Epithelial cell of prostate (primary cell): ENCODE measurements around the gene SLC10A6.

Source experiments
- DNase-seq: peaks from one replicate; pipeline ENCODE4 v3.0.0-alpha.2; 2011; ENCODE audit warnings: low read depth, low spot score
- H3K27ac ChIP-seq: fragments of 450-650 bp; 2 replicates; pipeline ENCODE4 v1.5.1; 2017; ENCODE audit warnings: mild to moderate bottlenecking

The SLC10A6 gene

DNA sequence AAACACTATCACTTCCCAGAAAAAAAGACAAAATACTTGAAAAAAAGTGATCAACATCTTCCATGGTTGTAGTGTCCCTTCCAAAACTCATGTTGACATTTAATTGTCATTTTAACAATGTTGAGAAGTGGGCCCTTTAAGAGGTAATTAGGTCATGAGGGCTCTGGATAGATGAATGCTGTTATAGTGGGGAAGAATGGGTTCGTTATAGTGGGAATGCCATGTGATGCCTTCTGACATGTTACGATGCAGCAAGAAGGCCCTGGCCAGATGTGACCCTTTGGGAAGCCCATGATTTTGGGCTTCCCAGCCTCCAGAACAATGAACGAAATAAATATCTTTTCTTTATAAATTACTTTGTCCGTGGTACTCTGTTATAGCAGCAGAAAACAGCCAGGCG, 4.0 kb upstream of the SLC10A6 start:
- no peak for DNase-seq
- H3K27ac ChIP-seq = no peak overlapping the region

GRCh38 chr4:86848136-86848535, 1.0 kb downstream of the SLC10A6 start:
- peak overlapping the region; percentile 99 for H3K27ac ChIP-seq
- DNase-seq = no peak

- H3K27ac ChIP-seq = peak overlapping the region; percentile 99
- no peak for DNase-seq
Measured at GRCh38 chr4:86847571-86847970, 1.6 kb downstream of the SLC10A6 start.

DNA sequence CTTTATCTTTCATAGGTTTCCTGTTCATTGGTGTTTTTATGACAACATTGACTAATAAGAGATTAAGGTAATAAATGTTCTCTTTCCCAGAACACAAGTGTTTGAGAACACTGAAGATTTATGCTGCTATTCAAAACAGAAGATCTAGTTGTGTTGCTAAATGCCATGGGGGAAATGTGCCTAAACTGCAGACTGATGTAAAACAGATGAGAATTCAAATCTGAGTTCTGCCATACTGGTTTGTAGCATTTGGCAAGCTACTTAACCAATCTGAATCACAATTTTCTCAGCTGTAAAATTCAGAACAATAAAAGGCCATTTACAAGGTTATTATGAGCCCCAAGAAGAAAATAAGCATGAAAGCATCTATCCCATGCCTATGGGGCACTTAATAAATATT, 2.3 kb downstream of the SLC10A6 start:
- DNase-seq = no peak
- H3K27ac ChIP-seq = peak overlapping the region; percentile 99

GRCh38 chr4:86845593-86845992, 3.6 kb downstream of the SLC10A6 start:
- DNase-seq = peak; percentile 96
- H3K27ac ChIP-seq = peak overlapping the region; percentile 99

GRCh38 chr4:86841309-86841708, 7.9 kb downstream of the SLC10A6 start:
- peak overlapping the region; percentile 99 for H3K27ac ChIP-seq
- DNase-seq = peak; percentile 77

DNA sequence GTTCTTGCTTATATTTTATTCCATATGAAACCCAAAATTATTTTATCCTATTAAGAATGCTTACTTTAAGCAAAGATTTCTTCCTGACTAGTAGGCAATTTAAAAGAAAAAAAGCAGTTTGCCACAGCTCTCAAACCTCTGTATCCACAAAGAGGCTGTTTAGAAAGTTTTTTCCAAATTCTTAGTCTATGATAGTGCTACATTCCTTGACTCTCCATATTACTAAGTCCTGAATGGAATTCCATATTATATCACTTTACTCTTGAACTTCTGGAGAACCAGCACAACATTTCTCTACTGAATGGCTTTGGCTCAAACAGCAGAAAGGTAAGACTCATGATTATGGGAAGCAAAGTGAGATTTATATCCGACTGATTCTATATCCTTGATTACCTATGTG, 8.3 kb downstream of the SLC10A6 start:
- DNase-seq = no peak
- H3K27ac ChIP-seq = peak overlapping the region; percentile 99

DNA sequence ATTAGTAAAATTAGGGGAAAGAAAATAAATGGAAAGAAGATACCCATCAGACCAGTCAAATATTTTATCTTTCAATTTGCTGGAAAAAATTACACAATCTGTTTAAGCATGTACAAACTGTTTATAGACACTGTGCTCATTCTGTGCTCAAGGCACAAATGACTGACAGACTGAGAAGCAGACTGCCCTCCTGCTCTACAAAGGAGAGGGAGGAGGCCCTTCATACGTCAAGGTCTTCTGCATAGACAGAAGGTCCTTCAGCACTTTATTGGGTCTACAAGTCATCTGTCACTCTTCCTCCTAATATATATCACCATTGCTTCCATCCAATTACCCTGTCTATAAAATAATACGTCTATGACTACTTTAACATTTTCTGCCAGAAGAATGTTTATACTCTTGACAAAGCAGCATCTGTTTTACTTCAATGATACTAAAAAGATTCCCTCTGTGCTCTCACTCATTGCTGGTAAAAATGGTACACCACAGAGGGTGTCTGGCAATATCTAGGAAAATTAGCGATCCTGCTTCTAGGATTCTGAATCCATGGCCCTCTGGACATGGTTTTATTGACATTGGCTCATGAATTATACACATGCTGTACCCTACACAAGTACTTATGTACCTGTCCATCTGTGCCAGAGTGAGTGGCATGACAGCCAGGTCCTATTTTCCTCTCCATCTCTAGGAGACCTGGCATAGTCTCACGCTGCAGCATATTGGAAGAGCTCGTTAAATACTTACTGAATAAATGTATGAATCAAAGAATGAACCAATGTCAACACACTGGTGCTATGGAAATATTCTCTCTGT, 11.3 kb downstream of the SLC10A6 start:
- DNase-seq = no peak

DNA sequence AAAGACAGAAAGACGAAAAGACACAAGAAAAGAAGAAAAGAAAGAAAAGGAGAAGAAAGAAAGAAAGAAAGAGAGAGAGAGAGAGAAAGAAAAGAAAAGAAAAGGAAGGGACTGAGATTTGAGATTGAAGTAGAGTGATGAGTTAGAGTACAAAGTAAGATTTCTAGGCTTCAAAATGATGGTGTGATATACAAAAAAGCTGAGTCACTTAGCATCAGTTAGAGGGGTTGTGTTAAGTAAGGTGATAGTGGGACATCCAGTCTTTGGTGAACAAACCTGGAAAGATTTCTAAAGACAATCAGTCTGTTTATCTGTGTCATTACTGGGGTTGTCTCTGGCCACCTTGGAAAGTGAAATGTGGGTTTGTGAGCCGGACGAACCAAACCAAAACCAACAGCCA, 13.5 kb downstream of the SLC10A6 start:
- no peak for DNase-seq

More for the DNA sequence above, 11.3 kb downstream of the SLC10A6 start:
- H3K27ac ChIP-seq = peak overlapping the region; percentile 29

DNA sequence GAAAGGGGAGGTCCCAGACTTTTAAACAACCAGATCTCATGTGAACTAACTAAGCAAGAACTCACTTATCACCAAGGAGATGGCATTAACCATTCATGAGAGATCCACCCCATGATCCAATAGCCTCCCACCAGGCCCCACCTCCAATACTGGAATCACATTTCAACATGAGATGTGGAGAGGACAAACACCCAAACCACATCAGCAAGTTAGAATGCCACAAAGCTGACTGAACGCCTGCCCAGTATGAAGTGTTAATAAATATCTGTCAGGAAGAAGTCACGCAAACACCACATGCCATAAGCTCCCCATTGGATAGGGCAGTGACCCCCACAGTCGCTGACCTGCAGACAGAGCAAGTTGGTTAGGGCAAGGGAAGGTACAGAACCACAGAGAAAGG, 14.3 kb downstream of the SLC10A6 start:
- no peak for DNase-seq
- H3K27ac ChIP-seq = peak overlapping the region; percentile 26

More for the DNA sequence above, 13.5 kb downstream of the SLC10A6 start:
- H3K27ac ChIP-seq = peak overlapping the region; percentile 26

DNA sequence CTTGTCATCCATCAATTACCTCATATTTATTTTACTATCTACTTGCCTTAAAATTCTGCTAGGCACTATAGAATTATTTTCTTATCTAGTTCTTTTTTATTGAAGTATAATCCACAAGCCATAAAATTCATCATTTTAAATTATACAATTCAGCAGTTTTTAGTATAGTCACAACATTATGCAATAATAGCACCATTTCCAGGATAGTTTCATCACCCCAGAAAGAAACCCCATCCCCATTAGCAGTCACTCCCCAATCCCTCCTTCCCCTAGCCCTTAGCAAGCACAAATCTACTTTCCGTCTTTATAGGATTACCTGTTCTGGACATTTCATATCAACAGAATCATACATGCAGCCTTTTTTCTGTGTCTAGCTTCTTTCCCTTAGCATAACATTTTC, 15.6 kb downstream of the SLC10A6 start:
- no peak overlapping the region for H3K27ac ChIP-seq
- DNase-seq = no peak

DNA sequence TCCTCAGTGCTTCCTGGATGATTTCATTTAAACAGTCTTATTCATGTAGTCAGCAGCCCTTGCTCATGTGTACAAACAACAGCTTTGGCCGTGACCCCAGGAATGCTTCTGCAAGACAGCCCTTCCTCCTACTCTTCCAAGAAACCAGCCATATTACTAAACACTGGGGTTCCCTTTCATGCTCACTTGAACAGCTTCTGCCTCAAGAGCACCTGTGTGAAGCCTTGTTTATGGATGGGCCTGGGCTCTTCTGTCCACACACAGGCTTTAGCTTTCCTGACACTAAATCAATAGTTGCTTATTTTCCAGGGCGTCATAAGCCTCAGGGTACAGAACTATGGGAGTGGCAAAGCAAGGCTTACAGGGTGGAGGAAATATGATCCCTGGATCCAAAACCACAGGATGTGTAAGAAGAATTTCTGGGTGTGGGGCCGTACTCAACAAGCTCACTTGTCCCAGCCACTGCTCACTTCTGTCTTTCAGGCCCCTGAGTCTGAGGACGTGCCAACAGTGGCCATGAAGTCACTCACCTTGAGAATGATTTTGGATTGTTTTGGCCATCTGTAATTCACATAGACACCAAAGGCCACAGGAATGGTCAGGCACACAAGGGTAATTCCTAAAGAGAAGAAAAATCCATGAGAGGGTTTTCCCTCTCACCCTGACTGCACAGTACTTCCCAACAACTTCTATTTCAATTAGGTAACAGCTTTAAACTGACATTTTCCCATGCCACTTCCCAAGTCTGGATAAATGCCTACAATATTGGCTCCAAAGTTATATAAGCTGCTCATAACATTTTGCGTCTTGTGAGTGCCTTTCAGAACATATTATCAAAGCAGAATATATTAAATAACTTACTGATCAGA, 17.7 kb downstream of the SLC10A6 start:
- H3K27ac ChIP-seq = peak overlapping the region; percentile 99
- peak; percentile 96 for DNase-seq

GRCh38 chr4:86825511-86825910, 23.7 kb downstream of the SLC10A6 start:
- no peak for DNase-seq
- peak overlapping the region; percentile 63 for H3K27ac ChIP-seq

- no peak for DNase-seq
- peak overlapping the region; percentile 91 for H3K27ac ChIP-seq
Measured at GRCh38 chr4:86822136-86822535, 27.0 kb downstream of the SLC10A6 start.

GRCh38 chr4:86821151-86821550, 28.0 kb downstream of the SLC10A6 start:
- peak overlapping the region; percentile 91 for H3K27ac ChIP-seq
- no peak for DNase-seq

- DNase-seq = no peak
- no peak overlapping the region for H3K27ac ChIP-seq
Measured at GRCh38 chr4:86819561-86819960, 29.6 kb downstream of the SLC10A6 start.

- H3K27ac ChIP-seq = no peak overlapping the region
- no peak for DNase-seq
Measured at GRCh38 chr4:86818841-86819240, 30.3 kb downstream of the SLC10A6 start.

GRCh38 chr4:86818211-86818610, 31.0 kb downstream of the SLC10A6 start:
- no peak for DNase-seq
- peak overlapping the region; percentile 30 for H3K27ac ChIP-seq

DNA sequence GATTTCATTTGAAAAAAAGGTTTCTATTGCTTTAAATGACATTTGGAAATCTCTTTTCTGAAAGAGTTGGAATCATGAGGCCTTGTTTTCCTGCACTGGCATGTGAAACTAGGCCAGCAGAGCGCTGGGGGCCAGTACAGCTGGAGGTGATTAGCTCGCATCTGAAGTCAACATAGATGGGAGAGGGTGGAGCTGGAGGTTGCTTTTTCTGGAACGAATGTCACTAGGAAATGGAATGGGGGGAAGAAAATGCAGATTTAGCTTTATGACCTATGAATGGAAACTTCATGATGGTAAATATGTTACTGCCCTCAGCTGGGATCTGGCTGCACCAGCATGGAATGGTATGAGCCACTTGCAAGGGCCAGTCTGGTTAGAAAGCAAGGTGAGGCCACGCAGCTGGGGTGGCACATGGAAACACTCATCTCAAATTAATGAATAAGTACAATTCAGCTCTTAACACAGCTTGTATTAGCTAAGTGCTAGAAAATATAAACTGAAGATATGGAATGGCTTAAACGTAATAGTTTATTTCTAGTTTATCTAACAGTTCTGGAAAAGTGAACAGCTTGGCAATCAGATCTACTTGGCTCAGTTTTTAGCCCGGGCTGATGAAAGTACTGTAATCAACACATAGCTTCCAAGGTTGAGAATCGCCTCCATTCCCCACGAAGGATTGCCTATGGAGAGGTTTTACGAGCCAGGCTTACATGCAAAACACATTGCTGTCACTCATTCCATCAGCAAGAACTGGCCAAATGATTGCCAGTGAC, 32.5 kb downstream of the SLC10A6 start:
- no peak for DNase-seq
- no peak overlapping the region for H3K27ac ChIP-seq

DNA sequence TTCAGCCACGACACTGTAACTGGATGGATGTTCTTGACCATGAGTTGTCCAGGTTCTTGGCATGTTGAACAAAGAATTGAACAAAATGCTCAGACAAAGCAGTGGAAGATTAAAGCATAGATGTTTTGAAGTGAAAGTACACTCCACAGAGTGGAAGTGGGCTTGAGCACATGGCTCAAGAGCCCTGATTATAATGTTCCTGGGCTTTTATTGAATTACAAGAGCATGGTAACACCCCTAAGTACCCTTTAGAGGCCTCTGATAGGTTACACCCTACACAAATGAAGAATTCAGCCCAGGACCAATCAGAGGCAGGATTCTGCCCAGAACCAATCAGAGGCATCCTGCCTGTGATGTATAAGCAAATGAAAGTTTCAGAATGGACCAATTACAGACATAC, 33.5 kb downstream of the SLC10A6 start:
- no peak for DNase-seq
- no peak overlapping the region for H3K27ac ChIP-seq
